ENCODE results near the gene CD28. TPM values are rescaled to one million over a fixed set of nuclear protein-coding genes. Genes with fewer than 3 reads are reported as not detected.
A peak's percentile ranks its signal among the peaks of the same experiment; 100 is the strongest.

Gene CD28
- total RNA-seq, 4 donors from 2014 or later: 0.42 to 1.3 (median 0.63) TPM

DNA sequence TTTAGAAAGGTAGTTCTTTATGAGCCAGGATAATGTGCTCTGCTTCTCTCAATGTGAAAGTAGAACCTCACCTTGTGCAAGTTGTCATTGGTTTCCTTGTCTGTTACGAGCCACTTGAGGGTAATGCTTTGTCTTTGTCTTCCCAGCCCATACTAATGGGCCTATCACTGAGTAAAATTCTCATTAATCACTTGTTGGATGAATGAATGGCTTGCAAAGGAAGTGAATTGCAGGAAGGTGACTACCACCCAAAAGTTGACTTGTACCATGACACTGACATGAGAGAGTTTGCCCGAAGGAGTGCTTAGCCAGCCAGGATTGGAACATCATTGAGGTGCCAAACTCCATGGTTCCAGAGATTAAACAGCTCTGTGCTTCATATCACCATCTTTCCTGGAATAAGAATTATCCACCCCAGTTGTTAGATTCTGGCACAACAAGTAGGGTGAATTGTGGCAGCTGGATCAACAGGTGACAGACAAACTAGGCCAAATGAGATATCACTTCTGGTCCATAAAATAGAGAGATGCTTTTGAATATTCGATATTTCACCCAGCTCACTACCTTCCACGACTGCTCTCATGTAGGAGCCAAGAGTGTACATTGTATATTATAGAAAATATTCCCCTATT is 20.5 kb upstream of the CD28 start:
- intact Hi-C loops (cut with DNase I): no loop called here
- WGBS, 2 donors: 65 to 74% methylated on average over 4 of the region's 4 CpGs
- H3K4me3 ChIP-seq: no peak overlapping the region
- no peak for DNase-seq
- no peaks in the 10 kb centered on the region for H3K9me3 ChIP-seq
- TF ChIP-seq POLR2A (IDR thresholded peaks at IDR 0.05): no peak
- no peak for TF ChIP-seq CTCF (IDR thresholded peaks at IDR 0.05)
- H3K4me1 ChIP-seq: peaks cover 0 to 70% (median 39%) of the 10 kb centered on the region in 3 donors
- H3K27ac ChIP-seq: peak overlapping the region; percentile 16 to 87 (median 68)
- H3K36me3 ChIP-seq: no peaks in the 10 kb centered on the region
- no peaks in the 10 kb centered on the region for H3K27me3 ChIP-seq

- H3K27me3 ChIP-seq: no peaks in the 10 kb centered on the region
- DNase-seq: no peak
- H3K9me3 ChIP-seq: no peaks in the 10 kb centered on the region
- H3K27ac ChIP-seq: no peak overlapping the region
- intact Hi-C loops (cut with DNase I): no loop called here
- H3K4me3 ChIP-seq: no peak overlapping the region
- H3K4me1 ChIP-seq: peaks cover 0 to 66% (median 30%) of the 10 kb centered on the region in 3 donors
- no peaks in the 10 kb centered on the region for H3K36me3 ChIP-seq
- TF ChIP-seq CTCF (IDR thresholded peaks at IDR 0.05): no peak
- TF ChIP-seq POLR2A (IDR thresholded peaks at IDR 0.05): no peak
- 52 to 57% methylated on average over 2 of the region's 2 CpGs for WGBS, 2 donors
Observed at GRCh38 chr2:203687165-203687564, 19.3 kb upstream of the CD28 start.

DNA sequence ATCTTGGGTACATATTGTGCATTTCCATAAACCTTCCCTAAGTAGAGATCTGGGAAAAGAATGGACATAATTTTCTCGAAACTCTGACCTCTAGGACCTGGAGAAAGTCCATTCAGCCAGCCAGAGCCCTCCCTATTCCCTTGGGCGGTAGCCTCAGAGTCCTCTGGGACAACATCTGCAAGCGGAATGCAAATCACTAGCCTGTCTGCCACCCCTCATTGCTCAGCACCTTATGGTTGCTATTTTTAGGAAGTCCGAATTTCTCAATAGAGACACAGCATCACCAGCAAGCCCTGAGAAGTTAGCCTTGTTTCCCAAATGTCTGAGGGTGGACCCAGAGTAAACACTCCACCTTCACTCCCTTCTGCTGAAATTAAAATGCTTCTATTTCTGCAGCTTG is 17.6 kb upstream of the CD28 start:
- 61 to 66% methylated on average over 4 of the region's 4 CpGs for WGBS, 2 donors
- Histone ChIP-seq H3K9me3 (no peaks in the 10 kb centered on the region), H3K4me3 (no peak overlapping the region), H3K27me3 (no peaks in the 10 kb centered on the region), H3K4me1 (peaks cover 0 to 58% (median 18%) of the 10 kb centered on the region in 3 donors), H3K27ac (peak overlapping the region in 1 of 4 donors; percentile 49), H3K36me3 (no peaks in the 10 kb centered on the region)
- DNase-seq: no peak
- intact Hi-C loops (cut with DNase I): no loop called here
- no peak for TF ChIP-seq POLR2A (IDR thresholded peaks at IDR 0.05)

- Histone ChIP-seq H3K27me3 (no peaks in the 10 kb centered on the region), H3K27ac (peak overlapping the region in 1 of 4 donors; percentile 3), H3K9me3 (no peaks in the 10 kb centered on the region), H3K36me3 (no peaks in the 10 kb centered on the region), H3K4me3 (no peak overlapping the region), H3K4me1 (peaks cover 0 to 50% (median 17%) of the 10 kb centered on the region in 3 donors)
- intact Hi-C loops (cut with DNase I): no loop called here
- DNase-seq: no peak
- TF ChIP-seq POLR2A (IDR thresholded peaks at IDR 0.05) (no peak), CTCF (IDR thresholded peaks at IDR 0.05) (no peak)
- 75 to 77% methylated on average over 8 of the region's 8 CpGs for WGBS, 2 donors
Observed at GRCh38 chr2:203689426-203690116, 16.9 kb upstream of the CD28 start.

GRCh38 chr2:203690117-203690431 is 16.4 kb upstream of the CD28 start:
- Histone ChIP-seq H3K27ac (peak overlapping the region in 2 of 4 donors; percentile 3 to 32), H3K4me1 (peaks cover 0 to 45% (median 12%) of the 10 kb centered on the region in 3 donors), H3K9me3 (no peaks in the 10 kb centered on the region)

More at GRCh38 chr2:203690117-203690431, 16.4 kb upstream of the CD28 start:
- Histone ChIP-seq H3K36me3 (no peaks in the 10 kb centered on the region), H3K4me3 (no peak overlapping the region), H3K27me3 (no peaks in the 10 kb centered on the region)
- intact Hi-C loops (cut with DNase I): no loop called here
- 89 to 100% methylated on average over 4 of the region's 4 CpGs for WGBS, 2 donors
- TF ChIP-seq POLR2A (IDR thresholded peaks at IDR 0.05) (no peak), CTCF (IDR thresholded peaks at IDR 0.05) (no peak)
- no peak for DNase-seq
